HG02870 (cell line): ENCODE measurements around the gene GFER.
"Not testable (repeated sequence)": the region's sequence is repeated elsewhere in the genome, so short reads cannot be mapped to it uniquely, and the experiment has no call there.

Source experiments
- ATAC-seq: cut with Tn5 transposase; IDR thresholded peaks from one replicate; pipeline ENCODE4 v1.9.1; 2021; ENCODE audit warnings: mild to moderate bottlenecking, moderate library complexity; ENCODE audit not compliant: unreplicated experiment

Gene GFER

DNA sequence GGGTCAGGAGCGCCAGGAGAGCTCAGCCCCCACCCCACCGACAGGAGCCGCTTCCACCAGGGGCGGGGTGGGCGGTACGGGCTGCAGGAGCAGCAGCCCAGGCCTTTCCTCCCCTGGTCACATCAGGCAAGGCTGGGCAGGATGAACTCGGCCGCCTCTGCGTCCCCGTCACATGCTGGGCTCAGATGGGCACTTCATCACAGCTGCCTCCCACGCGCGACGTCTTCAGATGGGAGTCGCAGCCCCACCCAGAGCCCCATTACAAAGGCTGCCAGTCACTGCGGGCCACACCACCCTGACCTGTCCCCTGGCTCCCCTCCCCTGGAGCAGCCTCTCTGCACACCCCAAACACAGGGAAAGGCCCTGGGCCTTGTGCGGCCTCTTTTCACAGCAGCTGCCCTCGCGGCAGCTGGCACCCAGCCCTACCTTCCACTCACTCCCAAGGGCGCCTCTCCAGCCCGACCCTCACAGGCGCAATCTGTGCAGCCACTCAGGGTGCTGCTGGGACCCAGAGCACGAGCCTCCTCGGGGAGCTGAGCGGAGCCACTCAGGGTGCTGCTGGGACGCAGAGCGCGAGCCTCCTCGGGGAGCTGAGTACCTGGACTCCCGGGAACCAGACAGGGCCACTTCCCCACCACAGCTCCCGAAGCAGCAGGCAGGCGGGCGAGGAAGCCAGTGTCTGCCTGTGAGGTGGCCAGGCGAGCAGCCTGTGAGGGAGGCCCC lies 21.0 kb downstream of the GFER start:
- no peak for ATAC-seq

DNA sequence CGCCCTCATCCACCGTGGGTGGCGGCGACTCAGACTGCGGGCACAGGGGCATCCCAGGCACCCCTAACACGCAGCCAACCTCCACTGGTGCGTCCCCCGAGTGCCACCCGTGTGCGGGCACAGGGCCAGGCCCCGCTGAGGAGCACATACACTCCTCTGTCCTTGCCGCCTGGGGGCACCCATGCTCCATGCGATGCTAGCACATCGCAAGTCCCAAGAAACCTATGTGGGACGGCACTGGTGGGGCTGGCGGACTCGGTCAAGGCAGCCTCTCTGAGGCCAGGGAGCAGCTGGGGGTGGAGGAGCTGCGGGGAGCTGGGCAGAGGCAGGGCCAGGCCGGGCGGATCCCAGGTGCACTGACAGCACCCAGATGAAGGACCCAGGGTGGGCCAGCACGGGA lies 21.7 kb downstream of the GFER start:
- ATAC-seq: no peak

DNA sequence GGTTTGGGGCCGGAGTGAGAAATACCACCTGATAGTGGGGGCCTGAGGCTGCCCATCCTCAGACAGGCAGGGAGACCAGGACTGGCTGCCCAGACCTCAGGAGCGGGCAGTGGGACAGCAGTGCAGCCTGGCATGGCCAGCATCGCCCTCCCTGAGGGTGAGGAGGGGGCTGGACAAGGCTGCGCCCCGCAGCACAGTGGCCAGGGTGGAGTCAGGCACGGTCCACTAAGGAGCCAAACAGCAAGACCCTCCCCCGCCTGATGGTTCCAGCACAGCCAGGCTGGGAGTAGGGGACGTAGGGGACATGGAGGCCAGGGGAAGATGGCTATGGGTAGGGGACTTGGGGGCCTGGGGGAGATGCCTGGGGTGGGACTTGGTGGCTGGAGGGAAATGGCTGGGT lies 22.3 kb downstream of the GFER start:
- ATAC-seq: no peak

DNA sequence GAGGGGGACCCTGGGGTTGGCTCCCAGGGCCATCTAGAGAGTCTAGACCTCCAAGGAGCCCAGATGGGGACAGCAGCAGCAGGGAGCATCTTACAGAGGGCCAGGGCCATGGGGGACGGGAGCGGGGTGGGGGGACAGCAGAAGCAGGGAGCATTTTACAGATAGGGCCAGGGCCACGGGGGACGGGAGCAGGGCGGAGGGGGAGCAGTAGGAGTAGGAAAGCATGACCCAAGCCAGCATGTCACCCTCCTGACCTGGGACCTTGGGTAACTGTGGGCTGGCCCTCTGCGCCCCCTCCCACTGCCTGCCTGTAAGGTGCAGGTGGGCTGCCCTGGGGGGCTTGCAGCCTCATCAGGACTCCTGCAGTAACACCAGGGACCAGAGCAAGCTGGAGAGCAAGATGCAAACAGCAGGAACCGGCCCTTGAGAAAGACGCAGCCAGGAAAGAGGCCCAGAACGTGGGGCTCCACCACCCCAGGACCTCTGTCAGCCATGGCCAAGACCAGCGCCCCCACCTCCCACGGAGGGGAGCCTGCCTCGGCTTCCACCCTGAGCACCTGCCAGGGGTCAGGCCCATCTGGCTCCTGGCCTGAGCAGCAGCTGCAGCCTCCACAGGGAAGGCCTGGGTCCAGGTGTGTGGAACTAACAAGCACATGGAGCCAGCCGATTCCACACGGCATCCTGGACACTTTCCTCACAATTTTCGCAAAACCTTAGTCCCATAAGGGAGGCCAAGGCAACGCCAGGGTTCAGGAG lies 23.3 kb downstream of the GFER start:
- ATAC-seq: no peak

DNA sequence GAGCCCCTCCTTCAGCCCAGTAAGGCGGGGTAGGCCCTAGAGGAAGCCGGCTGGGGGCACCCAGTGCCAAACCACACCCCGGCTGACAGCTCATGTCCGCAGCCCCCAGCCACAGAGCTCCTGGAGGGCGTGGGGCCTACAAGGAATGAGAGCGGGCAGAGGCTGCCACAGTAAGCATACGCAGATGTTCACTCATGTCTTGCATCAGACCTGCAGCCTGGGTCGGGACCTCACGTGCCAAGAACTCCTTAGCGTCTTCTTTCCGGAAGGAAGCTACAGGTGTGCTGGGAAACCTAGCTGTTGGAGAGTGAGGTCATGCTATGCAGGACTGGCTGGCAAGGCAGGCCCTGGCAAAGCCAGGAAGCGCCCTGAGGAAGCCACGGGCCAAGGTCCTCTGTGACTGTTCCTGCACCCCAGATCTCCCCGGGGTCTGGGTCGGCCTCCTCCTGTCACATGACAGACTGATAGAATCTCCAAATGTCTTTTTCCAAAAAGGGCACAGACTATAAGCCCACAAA lies 24.1 kb downstream of the GFER start:
- no peak for ATAC-seq

DNA sequence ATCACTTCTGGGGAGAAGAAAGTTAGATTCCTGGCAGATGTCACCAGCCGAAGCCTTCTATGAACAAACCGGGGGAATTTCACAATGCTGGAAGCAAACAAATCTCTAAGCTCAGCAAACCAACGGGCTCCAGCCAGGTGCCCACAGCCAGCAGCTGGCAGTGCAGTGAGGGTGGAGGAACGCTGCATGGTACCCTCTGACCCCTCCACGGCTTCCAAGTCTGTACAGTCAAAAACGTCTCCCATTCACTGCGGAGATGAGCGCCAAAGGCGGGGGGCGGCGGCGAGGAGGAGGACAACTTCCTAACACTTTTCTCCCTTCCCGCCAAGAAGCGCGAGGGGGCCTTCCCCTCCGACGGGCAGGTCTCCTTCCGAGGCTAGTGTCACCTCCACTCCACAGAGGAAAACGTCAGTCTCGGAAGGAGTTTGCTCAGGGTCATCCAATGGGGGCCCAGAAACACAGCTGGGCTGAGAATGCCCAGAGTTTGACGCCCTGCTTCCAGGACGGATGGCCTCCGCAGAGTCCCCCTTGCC lies 24.7 kb downstream of the GFER start:
- ATAC-seq: peak; percentile 15

DNA sequence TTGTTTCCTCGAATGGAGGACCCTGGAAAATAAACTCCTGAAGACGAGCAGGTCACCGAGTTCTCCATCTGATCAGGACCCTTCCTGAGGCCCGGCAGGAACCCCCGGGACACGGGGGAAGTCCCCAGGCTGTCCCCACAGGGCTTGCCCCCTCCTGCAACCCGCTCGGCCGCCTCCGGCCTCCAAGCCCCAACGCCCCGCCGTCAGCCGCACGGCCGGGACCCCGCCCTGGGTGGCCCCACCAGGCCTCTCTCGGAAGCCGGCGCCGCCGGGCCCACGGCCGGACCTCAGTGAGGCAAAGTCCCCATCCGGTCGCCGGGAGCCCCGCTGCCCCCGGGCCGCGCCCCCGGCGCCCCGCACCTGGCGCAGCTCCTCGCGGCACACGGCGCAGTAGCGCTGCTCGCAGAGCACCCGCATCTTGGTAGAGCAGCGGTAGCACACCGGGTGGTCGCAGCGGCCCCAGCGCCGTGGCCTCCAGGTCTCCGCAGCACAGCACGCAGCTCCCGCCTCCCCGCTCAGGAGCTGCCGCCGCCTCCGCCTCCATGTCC lies 25.2 kb downstream of the GFER start:
- ATAC-seq: peak; percentile 28

DNA sequence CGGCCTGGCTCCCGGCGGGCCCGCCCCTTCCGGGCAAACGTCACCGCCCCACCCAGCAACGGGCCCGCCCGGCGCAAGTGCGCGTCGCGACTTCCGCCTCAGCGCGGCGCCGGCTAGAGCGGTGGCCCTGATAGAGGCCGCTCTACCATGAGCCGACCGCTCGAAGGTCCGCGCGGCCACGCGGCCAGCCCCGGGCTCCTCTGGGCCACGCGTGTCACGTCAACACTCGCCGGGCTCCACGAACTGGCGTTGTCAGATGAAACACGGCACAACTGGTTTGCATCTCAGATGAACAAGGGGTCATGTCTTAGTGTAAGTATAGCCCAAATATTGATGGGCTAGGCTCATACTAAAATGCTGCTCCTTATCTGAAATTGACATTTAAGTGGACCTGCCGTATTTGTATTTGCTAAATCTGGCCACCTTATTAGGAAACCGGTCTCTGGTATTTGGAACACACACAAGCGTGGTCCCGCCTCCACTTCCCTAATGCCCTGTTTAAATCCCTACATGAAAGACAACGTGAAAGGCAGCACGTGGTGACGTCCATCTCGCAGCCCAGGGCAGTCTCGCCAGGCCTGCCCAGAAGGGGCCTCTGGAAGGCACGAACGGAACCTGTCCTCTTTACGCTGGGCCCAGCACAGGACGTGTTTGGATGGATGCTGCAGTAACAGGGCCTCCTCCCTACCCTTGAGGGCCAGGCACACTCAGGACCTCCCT lies 26.0 kb downstream of the GFER start, which contains the start of gene ZNF598:
TSS of gene ZNF598 (minus strand) at position 31 of the 720 bp plus-strand sequence.
- ATAC-seq: peak; percentile 67

DNA sequence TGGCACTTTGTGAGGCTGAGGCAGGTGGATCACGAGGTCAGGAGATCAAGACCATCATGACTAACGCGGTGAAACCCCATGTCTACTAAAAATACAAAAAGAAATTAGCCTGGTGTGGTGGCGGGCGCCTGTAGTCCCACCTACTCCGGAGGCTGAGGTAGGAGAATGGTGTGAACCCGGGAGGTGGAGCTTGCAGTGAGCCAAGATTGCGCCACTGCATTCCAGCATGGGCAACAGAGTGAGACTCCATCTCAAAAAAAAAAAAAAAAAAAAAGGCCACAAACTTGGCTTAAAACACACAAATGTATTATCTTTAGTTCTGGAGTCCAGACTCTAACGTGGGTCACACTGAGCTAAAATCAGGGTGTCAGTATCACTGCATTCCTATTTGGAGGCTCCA lies 27.7 kb downstream of the GFER start:
- ATAC-seq: not testable (repeated sequence)

DNA sequence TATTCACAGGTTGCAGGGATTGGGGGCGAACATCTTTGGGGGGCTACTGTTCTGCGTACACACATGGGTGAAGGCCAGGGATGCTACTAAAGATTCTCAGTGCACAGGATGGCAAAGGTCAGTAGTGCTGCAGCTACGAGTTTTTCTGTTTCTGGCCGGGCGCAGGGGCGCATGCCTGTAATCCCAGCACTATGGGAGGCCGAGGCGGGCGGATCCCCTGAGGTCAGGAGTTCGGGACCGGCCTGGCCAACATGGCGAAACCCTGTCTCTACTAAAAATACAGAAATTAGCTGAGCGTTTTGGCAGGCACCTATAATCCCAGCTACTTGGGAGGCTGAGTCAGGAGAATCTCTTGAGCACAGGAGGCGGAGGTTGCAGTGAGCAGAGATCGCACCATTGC lies 29.5 kb downstream of the GFER start:
- ATAC-seq: no peak

DNA sequence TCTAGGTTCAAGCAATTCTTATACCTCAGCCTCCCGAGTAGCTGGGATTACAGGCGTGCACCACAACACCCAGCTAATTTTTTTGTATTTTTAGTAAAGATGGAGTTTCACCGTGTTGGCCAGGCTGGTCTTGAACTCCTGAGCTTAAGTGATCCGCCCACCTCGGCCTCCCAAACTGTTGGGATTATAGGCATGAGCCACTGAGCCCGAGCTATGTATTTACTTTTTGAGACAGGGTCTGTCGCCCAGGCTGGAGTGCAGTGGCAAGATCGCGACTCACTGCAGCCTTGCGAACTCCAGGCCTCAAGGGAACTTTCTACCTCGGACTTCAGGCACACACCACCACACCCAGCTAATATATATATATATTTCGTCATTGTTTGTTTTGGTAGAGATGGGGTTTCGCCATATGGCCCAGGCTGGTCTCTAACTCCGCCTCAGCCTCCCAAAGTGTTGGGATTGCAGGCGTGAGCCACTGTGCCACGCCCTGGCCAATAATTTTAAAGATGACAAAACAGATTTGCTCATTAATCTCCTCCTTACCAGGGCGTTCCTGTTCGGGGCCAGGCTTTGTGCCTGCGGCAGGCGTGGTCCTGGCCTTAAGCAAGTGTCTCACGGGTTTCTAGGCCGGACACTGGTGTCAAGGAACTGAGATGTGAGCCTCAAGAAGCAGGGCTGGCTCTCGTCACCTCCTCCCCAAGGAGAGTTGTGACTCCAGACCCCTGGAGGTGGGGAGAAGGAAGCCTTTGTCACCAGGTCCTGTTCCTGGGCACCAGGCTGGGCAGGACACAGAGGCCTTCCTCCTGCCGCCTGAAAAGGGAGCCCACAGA lies 31.3 kb downstream of the GFER start:
- ATAC-seq: no peak

DNA sequence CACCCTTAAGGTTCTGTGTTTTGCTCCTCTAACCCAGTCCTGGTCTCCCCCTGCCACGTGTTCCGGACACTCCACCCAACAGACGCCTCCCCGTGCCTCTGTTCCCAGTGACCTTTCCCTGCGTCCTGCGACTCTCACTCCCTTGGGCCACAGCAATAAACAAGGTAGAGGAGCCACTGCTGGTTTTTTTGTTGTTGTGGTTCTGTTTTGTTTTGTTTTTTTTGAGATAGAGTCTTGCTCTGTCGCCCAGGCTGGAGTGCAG lies 31.9 kb downstream of the GFER start:
- ATAC-seq: no peak

DNA sequence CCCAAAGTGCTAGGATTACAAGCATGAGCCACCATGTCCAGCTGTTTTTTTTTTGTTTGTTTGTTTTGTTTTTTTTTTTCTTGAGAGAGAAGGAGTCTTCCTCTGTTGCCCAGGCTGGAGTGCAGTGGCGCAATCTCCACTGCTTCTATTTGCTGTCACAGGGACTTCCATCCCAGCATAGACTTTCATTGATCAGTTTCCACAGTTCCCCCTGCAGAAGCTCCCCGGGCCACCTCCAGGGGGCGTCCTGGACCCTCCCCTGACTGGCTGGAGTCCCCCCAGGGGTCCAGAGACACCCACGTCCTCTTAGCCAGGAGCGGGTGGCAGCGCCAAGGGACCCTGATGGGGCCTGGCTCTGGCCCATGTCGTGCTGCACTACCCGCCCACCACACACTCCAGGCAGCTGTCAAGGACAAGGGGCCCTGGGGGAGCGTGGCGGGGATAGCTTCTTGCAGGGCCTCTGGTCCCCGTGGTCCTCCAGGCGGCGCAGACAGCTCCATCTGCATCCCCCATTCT lies 32.5 kb downstream of the GFER start:
- ATAC-seq: no peak

DNA sequence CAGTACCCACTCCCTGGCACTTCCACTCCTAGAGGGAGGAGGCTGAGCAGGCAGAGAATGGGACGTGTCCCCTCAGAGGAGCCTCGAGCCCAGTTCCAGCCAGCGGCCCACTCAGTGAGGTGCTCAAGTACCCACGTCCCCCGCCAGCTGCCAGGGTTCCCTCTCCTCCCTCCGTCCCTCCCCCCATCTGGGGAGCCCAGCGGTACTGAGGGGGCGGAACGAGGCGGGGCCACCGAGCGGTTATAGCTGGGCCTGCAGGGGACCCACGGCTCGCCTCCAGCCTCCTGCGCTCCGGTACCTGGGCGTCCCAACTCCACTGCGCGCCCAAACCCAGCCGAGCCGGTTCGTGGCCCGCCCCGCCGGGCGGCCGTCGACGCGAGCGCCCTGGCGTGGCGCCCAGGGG lies 35.5 kb downstream of the GFER start, which contains the start of gene NPW:
TSS of gene NPW (plus strand) at position 268 of the 403 bp plus-strand sequence.
- ATAC-seq: no peak

DNA sequence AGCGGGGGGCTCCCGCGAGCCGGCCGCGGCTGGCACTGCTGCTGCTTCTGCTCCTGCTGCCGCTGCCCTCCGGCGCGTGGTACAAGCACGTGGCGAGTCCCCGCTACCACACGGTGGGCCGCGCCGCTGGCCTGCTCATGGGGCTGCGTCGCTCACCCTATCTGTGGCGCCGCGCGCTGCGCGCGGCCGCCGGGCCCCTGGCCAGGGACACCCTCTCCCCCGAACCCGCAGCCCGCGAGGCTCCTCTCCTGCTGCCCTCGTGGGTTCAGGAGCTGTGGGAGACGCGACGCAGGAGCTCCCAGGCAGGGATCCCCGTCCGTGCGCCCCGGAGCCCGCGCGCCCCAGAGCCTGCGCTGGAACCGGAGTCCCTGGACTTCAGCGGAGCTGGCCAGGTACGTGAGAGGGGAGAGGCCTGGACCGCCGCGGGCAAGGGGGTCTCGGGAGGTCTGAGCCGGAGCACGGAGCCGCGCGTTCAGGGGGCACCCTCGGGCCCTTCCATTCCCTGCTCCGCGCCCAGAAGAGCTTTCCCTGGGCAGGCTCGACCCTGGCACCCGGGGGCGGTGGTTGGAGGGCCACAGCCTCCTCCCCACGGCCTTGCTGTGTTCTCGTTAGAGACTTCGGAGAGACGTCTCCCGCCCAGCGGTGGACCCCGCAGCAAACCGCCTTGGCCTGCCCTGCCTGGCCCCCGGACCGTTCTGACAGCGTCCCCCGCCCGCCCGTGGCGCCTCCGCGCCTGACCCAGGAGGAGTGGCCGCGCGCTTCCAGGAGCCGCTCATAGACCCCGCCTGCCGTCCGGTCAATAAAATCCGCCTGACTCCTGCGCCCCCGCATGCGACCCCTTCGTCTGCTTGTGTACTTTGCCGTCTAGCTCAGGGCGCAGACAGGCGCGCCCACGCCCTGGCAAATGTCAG lies 36.2 kb downstream of the GFER start:
- no peak for ATAC-seq

DNA sequence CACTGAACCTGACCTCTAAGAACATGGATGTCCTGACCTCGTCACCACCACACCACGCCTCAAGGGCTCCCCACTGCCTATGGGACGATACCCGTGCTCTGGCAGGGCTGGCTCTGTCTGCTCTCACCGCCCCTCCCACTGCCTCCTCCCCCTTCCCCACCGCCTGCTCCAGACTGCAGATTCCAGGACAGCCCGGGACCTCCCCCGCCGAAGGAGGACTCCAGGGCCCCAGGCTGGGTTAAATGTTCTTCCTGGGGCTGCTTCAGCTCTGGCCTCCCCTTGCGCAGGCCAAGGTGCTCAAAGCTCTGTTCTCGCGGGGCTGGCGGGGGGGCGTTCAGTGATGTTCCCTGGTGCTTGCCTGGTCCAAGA lies 38.7 kb downstream of the GFER start:
- ATAC-seq: no peak

DNA sequence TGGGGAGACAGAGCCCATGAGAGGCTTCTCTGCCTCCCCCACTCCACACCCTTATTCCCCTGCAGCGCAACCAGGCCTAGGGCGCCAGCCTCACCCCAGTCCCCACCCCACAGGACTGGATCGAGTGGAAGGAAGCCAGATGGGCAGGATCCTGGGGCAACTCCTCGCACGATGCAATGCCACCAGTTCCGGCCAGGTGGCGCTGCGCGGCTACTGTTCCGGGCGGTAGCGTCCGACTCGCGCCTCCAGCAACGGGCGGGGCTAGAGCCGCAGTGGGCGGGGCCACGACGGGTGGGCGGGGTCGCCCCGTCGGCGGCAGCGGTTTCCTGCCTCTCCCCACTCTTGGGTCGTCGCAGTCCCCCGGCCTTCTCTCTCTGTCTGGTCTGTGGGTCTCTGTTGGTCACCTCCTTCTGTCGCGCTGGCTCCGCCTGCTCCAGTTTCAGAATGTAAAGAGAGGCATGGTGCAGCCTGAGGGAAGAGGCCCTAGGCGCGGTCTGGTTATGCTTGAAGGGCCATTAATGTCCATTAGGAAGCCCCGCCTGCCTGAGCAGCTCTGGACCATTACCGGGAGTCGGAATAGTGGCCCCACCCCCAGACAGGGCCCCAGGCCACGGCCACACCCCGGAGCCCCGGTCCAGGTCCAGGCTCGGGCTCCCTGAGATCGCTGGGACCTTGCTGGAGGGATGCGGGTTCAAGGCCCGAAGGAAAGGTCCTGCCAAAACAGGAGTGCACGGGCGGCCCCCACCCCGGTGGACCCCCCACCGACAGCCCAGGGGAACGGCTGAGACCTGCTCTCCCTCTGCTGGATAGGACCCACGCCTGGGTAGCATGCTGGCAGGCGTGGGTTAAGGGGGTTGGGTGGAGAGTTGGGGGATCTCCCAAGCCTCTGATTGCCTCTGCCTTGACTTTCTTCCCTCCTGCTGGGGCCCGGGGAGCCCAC lies 39.4 kb downstream of the GFER start:
- peak; percentile 57 for ATAC-seq

DNA sequence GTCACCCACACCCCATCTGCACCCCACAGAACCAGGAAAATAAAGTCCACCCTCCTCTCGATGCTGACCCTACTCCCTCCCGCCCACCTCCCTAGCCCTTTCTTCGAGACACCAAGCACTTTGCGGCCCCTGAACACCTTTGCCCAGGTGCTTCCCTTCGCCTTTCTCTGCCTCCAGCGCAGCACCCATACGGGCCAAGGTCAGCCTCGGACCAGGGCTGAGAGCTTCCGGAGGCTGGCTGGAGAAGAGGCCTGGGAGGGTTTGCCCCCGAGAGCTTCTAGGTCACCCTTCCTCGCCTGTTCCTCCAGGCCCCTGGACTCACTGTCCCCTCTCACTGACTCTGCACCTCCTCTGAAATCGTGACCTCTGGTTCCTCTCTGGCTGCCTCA lies 40.0 kb downstream of the GFER start:
- ATAC-seq: no peak
